ENCODE data around the gene TRIM72. TPM values are rescaled to one million over a fixed set of nuclear protein-coding genes. Genes with fewer than 3 reads are reported as not detected.

The TRIM72 gene
- total and polyA plus RNA-seq, 2 of the 8 experiments (the other 6 are each of a cell fraction or from before 2014, with no cell fraction given): 0.57 to 2.1 TPM

GRCh38 chr16:31274831-31275816, 61.2 kb downstream of the TRIM72 start (continued):
- TF ChIP-seq, protein P1, sequence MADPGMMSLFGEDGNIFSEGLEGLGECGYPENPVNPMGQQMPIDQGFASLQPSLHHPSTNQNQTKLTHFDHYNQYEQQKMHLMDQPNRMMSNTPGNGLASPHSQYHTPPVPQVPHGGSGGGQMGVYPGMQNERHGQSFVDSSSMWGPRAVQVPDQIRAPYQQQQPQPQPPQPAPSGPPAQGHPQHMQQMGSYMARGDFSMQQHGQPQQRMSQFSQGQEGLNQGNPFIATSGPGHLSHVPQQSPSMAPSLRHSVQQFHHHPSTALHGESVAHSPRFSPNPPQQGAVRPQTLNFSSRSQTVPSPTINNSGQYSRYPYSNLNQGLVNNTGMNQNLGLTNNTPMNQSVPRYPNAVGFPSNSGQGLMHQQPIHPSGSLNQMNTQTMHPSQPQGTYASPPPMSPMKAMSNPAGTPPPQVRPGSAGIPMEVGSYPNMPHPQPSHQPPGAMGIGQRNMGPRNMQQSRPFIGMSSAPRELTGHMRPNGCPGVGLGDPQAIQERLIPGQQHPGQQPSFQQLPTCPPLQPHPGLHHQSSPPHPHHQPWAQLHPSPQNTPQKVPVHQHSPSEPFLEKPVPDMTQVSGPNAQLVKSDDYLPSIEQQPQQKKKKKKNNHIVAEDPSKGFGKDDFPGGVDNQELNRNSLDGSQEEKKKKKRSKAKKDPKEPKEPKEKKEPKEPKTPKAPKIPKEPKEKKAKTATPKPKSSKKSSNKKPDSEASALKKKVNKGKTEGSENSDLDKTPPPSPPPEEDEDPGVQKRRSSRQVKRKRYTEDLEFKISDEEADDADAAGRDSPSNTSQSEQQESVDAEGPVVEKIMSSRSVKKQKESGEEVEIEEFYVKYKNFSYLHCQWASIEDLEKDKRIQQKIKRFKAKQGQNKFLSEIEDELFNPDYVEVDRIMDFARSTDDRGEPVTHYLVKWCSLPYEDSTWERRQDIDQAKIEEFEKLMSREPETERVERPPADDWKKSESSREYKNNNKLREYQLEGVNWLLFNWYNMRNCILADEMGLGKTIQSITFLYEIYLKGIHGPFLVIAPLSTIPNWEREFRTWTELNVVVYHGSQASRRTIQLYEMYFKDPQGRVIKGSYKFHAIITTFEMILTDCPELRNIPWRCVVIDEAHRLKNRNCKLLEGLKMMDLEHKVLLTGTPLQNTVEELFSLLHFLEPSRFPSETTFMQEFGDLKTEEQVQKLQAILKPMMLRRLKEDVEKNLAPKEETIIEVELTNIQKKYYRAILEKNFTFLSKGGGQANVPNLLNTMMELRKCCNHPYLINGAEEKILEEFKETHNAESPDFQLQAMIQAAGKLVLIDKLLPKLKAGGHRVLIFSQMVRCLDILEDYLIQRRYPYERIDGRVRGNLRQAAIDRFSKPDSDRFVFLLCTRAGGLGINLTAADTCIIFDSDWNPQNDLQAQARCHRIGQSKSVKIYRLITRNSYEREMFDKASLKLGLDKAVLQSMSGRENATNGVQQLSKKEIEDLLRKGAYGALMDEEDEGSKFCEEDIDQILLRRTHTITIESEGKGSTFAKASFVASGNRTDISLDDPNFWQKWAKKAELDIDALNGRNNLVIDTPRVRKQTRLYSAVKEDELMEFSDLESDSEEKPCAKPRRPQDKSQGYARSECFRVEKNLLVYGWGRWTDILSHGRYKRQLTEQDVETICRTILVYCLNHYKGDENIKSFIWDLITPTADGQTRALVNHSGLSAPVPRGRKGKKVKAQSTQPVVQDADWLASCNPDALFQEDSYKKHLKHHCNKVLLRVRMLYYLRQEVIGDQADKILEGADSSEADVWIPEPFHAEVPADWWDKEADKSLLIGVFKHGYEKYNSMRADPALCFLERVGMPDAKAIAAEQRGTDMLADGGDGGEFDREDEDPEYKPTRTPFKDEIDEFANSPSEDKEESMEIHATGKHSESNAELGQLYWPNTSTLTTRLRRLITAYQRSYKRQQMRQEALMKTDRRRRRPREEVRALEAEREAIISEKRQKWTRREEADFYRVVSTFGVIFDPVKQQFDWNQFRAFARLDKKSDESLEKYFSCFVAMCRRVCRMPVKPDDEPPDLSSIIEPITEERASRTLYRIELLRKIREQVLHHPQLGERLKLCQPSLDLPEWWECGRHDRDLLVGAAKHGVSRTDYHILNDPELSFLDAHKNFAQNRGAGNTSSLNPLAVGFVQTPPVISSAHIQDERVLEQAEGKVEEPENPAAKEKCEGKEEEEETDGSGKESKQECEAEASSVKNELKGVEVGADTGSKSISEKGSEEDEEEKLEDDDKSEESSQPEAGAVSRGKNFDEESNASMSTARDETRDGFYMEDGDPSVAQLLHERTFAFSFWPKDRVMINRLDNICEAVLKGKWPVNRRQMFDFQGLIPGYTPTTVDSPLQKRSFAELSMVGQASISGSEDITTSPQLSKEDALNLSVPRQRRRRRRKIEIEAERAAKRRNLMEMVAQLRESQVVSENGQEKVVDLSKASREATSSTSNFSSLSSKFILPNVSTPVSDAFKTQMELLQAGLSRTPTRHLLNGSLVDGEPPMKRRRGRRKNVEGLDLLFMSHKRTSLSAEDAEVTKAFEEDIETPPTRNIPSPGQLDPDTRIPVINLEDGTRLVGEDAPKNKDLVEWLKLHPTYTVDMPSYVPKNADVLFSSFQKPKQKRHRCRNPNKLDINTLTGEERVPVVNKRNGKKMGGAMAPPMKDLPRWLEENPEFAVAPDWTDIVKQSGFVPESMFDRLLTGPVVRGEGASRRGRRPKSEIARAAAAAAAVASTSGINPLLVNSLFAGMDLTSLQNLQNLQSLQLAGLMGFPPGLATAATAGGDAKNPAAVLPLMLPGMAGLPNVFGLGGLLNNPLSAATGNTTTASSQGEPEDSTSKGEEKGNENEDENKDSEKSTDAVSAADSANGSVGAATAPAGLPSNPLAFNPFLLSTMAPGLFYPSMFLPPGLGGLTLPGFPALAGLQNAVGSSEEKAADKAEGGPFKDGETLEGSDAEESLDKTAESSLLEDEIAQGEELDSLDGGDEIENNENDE (IDR thresholded peaks at IDR 0.05; ENCODE audit: insufficient replicate concordance, low read length): no peak
- TF ChIP-seq SRF (IDR thresholded peaks at IDR 0.05; ENCODE audit: low read depth, low read length) (no peak), USF2 (IDR thresholded peaks at IDR 0.05; ENCODE audit: low read length) (no peak), SAP30 (IDR thresholded peaks at IDR 0.05; ENCODE audit: insufficient read depth, insufficient replicate concordance, low read length) (no peak), CHD1 (IDR thresholded peaks at IDR 0.05; ENCODE audit: low read depth, low read length) (no peak), KDM4A (IDR thresholded peaks at IDR 0.05; ENCODE audit: low read depth, low read length, severe bottlenecking) (no peak), JUND (IDR thresholded peaks at IDR 0.05; ENCODE audit: low read length) (no peak), RFX5 (IDR thresholded peaks at IDR 0.05; ENCODE audit: borderline replicate concordance, low read depth, low read length) (no peak)

All from H1 (cell line).